H1 (cell line): ENCODE results near the gene PTPA.

ENCODE experiments used
- BRCA1 ChIP-seq: IDR thresholded peaks from 2 replicates; pipeline ENCODE4 v1.6.1; 2012; ENCODE audit warnings: low read depth, low read length, improper control_type of control experiment
- CBX5 ChIP-seq: fragments of 300-800, 300-1000 bp; sonication (generic); IDR thresholded peaks from 2 replicates; pipeline ENCODE4 v1.7.1; 2016; ENCODE audit warnings: antibody characterized with exemption, low read length, low read depth
- CEBPB ChIP-seq: IDR thresholded peaks from 2 replicates; pipeline ENCODE4 v1.6.1; 2012; ENCODE audit warnings: low read depth, low read length
- CHD1 ChIP-seq: IDR thresholded peaks from 2 replicates; pipeline ENCODE4 v1.6.1; 2012; ENCODE audit warnings: low read depth, low read length, improper control_type of control experiment
- CHD2 ChIP-seq: IDR thresholded peaks from 2 replicates; pipeline ENCODE4 v1.6.1; 2012; ENCODE audit warnings: low read length, improper control_type of control experiment
- CTCF ChIP-seq, 3 experiments: IDR thresholded peaks; 1 replicate in 2 of 3; 2 replicates in 1 of 3; pipeline versions ENCODE4 v1.5.1 to v1.6.1; 2011; ENCODE audit warnings: low read length in 3 of 3, mild to moderate bottlenecking in 3 of 3, inconsistent platforms in 2 of 3, low read depth in 1 of 3, moderate library complexity in 1 of 3; ENCODE audit not compliant: insufficient read depth in 1 of 3; ENCODE audit errors: control extremely low read depth in 1 of 3
- EGR1 ChIP-seq: IDR thresholded peaks from 2 replicates; pipeline ENCODE4 v1.6.1; 2011; ENCODE audit warnings: low read depth, low read length, borderline replicate concordance
- FOSL1 ChIP-seq: IDR thresholded peaks from 2 replicates; pipeline ENCODE4 v1.6.1; 2011; ENCODE audit warnings: mild to moderate bottlenecking, low read depth, low read length, moderate library complexity; ENCODE audit not compliant: insufficient read depth
- MAFK ChIP-seq: IDR thresholded peaks from 2 replicates; pipeline ENCODE4 v1.6.1; 2012; ENCODE audit warnings: low read depth, mild to moderate bottlenecking, improper control_type of control experiment, low read length
- NRF1 ChIP-seq: IDR thresholded peaks from 2 replicates; pipeline ENCODE4 v1.6.1; 2011; ENCODE audit warnings: mild to moderate bottlenecking, low read depth, low read length, improper control_type of control experiment
- POLR2A ChIP-seq, 2 experiments: IDR thresholded peaks; 1 replicate in 1 of 2; 2 replicates in 1 of 2; pipeline ENCODE4 v1.6.1; 2011; ENCODE audit warnings: low read depth in 2 of 2, low read length in 2 of 2, mild to moderate bottlenecking in 2 of 2; ENCODE audit errors: control extremely low read depth in 1 of 2
- POLR2AphosphoS5 ChIP-seq: IDR thresholded peaks from 2 replicates; pipeline ENCODE4 v1.6.1; 2011; ENCODE audit warnings: low read depth, low read length

DNA sequence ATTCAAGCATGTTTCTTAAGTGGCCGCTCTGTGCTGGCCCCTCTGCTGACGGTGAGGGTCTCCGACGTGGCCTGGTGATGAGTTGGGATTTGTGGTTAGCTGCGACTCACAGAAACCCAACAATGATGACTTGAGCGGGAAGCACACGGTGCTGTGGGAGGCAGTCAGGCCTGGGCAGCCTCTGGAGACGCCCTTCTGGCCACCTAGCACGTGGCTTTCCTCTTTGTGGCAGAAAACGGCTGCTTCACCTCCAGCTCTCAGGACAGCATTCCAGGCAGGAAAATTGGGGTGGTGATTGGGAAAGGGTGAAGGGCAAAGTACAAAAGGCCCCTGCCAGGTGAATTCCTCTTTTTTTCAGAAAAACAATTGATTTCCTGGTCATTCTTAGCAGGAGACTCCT is 84.4 kb downstream of the PTPA start:
- TF ChIP-seq CEBPB (no peak), CTCF (IDR thresholded peaks at IDR 0.05; ENCODE audit: control extremely low read depth in 1 of 3, insufficient read depth in 1 of 3, low read depth in 1 of 3, low read length in 3 of 3) (no peak), NRF1 (no peak), BRCA1 (no peak), FOSL1 (no peak), CBX5 (no peak), POLR2AphosphoS5 (no peak), CHD2 (no peak), MAFK (no peak), EGR1 (no peak), POLR2A (IDR thresholded peaks at IDR 0.05; ENCODE audit: control extremely low read depth in 1 of 2, low read depth in 2 of 2, low read length in 2 of 2) (no peak), CHD1 (no peak)
